CD4-positive, alpha-beta T cell treated with Interleukin-1 beta for 1 hour (primary cell): Measurements from ENCODE around the gene NAE1.
"Not testable (repeated sequence)": the region's sequence is repeated elsewhere in the genome, so short reads cannot be mapped to it uniquely, and the experiment has no call there.

Experiments
- DNase-seq, 2 donors: peaks; one replicate each; pipeline ENCODE4 v3.0.0-alpha.2; 2020 to 2022

NAE1 gene

DNA sequence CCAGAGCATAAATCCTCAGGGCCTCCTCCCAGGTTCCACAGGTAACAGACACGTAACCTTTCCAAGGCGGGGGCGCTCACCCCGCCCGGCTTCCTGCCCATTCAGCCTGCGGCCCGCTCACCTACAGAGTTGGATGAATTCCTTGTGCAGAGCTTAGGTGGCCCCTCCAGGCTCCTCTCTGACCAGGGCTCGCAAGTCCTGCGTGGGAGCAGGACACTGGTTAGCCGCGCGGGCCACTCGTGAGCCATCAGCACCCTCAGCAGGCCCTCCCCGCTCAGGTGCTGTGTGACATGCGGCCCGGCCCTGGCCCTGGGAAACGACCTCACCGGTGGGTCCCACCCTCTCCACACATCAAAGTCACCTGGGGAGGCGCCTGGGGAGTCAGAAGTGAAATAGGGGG, 29.9 kb downstream of the NAE1 start:
- DNase-seq = no peak

GRCh38 chr16:66798161-66798560, 32.6 kb downstream of the NAE1 start:
- DNase-seq = no peak

DNA sequence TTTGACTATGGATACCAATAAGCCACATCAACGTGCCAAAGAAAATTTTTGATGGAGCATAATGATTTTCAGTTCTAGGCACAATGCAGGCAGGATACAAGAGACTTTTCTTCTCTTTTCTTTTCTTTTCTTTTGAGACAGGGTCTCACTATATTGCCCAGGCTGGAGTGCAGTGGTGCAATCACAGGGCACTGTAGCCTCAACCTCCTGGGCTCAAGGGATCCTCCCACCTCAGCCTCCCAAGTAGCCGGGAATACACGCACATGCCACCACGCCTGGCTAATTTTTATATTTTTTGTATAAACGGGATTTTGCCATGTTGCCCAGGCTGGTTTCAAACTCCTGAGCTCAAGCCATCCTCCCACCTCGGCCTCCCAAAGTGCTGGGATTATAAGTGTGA, 36.8 kb downstream of the NAE1 start:
- not testable (repeated sequence) for DNase-seq

DNA sequence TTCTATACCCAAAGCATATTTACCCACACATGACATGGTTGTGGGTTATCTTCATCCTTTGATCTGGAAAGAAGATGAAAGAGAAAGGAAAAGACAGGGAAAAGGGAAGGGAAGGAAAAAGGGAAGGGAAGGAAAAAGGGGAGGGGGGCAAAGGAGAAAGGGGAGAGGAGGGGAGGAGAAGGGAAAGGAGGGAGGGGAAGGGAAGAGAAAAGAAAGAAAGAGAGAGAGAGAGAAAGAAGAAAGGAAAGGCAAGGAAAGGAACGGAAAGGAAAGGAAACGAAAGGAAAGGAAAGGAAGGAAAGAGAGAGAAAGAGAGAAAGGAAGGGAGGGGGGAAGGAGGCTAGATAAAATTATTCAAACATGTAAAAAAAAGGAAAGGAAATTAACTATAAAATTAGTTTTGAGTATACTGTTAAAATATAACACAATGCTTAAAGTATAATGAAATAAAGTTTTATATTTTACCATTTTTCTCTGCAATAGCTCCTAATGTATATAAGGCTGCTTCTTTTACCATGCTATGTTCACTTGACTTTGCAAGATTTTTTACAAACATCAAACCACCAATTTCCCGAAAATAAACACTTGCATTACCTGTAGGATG, 40.5 kb downstream of the NAE1 start:
- DNase-seq = no peak

DNA sequence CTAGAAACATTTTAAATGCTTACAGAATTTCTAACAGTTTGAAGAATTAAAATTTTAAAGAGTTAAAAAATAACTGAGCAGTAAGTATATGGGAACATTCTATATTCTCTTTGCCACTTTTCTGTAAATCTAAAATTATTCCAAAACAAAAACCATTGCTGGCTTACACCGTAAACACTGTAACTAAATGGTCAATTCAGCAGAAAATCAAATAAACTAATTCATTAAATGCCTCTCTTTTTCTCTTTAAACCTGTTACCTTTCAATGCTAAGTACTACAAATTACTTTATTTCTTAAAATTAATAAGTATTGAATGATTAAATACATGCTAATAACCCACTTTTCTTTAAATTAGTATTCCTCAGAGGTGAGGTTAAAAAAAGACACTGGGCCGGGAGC, 43.3 kb downstream of the NAE1 start:
- no peak for DNase-seq

DNA sequence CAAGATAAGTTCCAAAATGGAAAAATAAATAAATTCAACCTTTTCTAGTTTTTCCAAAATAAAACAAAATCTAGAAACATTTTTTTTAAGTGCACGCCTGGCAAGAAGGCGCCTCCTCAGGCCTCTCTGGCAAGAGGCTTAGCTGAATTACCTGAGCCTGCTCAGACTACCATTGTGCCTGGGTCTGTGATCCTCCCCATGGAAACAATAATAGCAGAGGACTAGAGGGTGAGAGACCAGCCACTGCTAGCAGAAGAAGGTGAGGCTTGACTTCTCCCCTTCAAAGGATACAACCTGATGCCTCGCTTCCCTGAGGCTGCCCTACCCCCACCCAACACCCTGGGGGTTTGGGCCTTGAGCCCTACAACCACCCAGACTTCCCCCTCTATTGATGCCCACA, 44.2 kb downstream of the NAE1 start:
- no peak for DNase-seq

DNA sequence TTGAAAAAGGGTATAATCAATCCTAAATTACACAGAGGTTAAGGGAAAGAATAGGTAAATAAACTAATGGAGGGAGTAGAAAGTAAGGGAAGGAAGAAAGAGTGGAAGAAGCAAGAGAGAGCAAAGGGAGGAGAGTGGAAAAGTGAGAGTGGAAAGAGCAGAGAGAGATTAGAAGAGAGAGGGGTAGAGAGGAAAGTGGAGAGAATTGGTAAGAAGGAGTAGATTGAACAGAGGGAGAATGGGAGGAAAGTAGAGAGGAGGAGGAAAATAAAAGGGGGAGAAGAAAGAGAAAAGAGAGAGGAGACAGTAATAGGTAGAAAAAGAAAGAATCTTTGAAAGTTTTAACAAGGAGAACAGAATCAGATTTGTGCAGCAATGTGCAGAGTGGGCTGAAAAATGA, 54.3 kb downstream of the NAE1 start:
- no peak for DNase-seq

- DNase-seq = no peak
Observed at GRCh38 chr16:66774981-66775380, 55.8 kb downstream of the NAE1 start.

DNA sequence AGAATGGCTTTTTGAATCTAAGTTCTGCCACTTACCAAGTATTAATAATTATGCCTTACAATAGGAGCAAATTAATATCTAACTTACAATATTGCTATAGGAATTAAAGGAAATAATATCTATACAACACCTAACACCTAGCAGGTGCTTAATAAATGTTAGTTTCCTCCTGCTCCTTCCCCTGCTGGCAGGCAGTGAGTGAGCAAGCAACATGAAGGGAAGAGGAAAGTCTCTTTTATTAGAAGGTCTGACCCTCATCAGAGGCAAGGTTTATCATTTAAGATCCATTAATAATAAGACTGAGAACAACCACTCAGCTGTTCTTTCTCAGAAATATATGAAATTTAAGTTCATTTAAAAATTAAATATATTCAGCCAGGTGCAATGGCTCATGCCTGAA, 72.7 kb downstream of the NAE1 start:
- DNase-seq = no peak

- DNase-seq = no peak
Observed at GRCh38 chr16:66754819-66755218, 76.0 kb downstream of the NAE1 start.

GRCh38 chr16:66754211-66754610, 76.6 kb downstream of the NAE1 start:
- no peak for DNase-seq

DNA sequence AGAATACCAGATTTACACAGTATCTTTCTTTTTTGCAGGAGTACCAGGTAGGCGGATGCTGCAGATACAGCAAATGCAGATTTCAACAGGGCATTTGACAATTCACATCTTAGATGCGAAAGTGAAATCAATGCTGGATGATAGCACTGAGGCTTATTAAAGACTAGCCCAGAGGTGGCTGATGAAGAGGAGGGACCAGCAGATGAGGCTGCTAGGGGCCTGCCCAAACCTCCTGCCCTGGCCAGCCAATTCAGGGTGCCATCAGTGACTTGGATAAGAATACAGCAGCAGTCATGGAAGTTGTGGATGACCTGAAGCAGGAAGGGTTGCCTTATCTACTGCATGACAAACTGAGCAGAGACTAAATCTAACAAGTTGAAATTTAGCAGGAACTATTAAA, 77.8 kb downstream of the NAE1 start:
- DNase-seq = no peak
